GM11168 (cell line): ENCODE measurements around the gene GNAZ.

Experiments
- in situ Hi-C: fragments of 300-500 bp; cut with MboI; formaldehyde crosslinking; loops from one replicate; pipeline ENCODE4 v1.12.0; 2022; ENCODE audit warnings: low sequenced_read_pairs; ENCODE audit not compliant: unreplicated experiment

Gene GNAZ

GRCh38 chr22:23161574-23161973, 91.3 kb downstream of the GNAZ start:
- in situ Hi-C loops, result no loop called here

DNA sequence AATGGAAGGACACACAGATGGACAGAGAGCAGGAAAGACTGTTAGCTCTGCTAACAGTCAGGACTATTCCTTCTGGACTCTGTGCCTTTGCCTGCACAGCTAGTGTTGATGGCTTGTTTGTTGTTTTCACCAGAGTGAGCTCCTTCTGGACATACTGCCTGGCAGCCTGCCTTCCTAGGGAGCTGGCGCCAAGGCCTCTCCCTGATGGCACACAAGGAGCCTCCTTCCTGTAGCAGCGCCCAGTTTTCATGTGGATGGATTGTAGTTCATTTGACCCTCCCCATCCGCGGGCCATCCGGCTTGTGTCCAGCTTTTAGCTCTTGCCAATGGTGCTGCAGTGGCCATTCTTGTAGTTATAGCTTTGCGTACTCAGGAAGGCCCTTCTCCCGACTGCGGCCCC, 93.3 kb downstream of the GNAZ start:
- in situ Hi-C loops, result no loop called here

DNA sequence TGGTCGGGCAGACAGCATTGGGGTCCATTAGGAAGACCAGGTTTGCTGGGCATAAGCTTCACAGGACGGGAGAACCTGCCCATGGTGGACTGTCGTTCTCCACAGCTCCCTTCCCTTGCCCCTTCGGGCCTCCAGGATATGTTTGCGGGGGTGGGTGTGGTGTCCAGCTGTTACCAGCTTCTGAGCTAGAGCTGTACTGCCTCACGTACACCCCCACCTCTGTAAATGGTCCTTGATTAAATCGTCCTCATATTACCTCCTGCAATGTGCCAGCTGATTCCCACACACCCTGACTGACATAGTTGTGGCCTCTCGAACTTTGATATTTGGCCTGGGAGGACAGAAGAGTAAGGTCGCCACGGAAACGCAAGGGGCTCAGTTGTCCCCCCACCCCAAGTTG, 93.8 kb downstream of the GNAZ start:
- in situ Hi-C loops, result no loop called here

DNA sequence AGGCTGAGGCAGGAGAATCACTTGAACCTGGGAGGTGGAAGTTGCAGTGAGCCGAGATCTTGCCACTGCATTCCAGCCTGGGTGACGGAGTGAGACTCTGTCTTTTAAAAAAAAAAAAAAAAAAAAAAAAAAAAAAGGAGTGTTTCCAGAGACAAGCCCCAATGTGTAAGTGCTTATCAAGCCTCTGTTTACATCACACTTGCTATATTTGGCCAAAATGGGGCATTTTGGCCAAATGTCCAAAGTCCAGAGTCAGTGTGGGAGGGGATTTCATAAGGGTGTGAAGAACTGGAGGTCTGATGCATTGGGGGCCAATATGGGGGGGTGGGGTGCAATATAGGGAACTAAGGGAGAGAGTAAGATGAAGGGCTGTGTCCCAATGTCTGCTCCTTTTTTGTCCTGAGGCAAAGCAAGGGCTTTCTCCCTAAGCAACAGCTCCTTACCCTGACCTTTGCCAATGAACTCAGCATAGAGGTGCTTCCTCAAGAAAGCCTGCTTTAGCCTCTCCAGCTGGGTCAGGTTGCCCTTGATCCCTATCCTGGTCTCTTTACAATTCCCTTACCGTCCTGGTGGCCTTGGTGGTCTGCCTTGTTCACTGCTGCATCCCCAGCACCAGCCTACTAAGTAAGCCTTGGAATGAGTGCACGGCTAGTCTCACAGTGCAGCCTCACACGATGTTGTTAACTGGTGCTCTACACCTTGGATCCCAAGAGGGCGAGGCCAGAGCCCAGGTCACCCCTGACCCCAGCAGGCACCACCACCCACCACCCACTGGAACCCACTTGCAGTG, 95.9 kb downstream of the GNAZ start:
- in situ Hi-C loops, result no loop called here

GRCh38 chr22:23166841-23167616, 96.7 kb downstream of the GNAZ start:
- in situ Hi-C loops, result no loop called here

- in situ Hi-C loops, result no loop called here
Observed at GRCh38 chr22:23168391-23169042, 98.2 kb downstream of the GNAZ start.

DNA sequence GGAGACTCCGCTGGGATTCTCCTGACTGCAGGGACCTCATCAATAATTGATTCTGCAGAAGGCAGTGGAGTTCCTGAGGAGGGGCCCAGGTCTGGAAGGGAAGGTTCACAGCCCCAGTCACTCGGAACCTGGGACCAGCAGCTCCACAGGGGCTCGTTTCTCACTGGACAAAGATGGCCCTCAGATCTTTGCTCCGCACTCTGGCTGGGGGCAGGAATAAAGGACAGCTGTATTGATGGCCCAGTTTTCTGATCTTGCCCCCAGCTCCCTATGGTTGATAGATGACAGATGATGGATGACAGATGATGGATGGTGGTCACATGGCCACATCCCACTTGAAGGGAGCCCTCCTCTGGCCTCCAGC, 98.7 kb downstream of the GNAZ start:
- in situ Hi-C loops, result no loop called here
